Stimulated activated CD4-positive, alpha-beta T cell treated with anti-CD3 and anti-CD28 coated beads, Interleukin-1b, Interleukin-23, amount 100 ng/mL, for 24 hours (primary cell): Measurements from ENCODE around the gene CDK3.
"Not testable (repeated sequence)": the region's sequence is repeated elsewhere in the genome, so short reads cannot be mapped to it uniquely, and the experiment has no call there.

Experiments
- DNase-seq, 4 experiments: peaks; one replicate each; pipeline ENCODE4 v3.0.0-alpha.2; 2020; ENCODE audit warnings: low read depth in 4 of 4, low spot score in 1 of 4

Gene CDK3

DNA sequence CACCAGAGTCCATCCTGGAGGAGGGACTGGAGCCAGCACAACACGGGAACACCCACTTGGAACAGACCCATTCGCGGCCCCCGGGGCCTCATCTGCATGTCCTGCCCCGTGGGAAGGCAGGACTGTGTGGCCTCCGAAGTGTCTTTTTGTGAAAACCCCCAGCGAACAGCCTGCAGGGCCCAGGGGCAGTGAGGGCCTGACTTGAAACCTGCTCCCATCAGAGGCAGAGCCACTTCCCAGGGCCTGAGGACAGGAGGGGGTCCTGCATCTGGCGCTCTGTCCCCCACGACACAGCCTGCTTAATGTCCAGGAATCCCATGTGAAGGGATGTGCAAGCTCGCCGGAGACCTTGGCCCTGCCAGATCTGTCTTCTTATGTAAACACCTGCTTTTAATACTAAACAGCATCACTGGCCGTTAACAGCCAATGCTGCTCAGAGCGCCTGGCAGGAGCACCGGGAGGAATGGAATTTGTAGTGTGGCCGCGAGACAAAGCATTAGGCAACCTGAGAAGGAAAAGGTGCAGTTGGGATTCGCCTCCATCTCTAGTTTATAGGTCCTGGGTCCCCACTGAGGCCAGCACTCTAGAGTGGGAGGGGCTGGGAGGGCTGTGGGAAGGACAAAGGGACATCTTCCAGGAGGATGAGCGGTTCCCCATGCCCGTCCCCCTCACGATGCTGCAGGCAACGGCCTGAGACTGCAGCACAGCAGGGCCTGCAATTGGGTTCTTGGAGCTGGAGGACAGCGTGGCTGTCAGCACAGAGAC is 36.0 kb downstream of the CDK3 start:
- DNase-seq = no peak

DNA sequence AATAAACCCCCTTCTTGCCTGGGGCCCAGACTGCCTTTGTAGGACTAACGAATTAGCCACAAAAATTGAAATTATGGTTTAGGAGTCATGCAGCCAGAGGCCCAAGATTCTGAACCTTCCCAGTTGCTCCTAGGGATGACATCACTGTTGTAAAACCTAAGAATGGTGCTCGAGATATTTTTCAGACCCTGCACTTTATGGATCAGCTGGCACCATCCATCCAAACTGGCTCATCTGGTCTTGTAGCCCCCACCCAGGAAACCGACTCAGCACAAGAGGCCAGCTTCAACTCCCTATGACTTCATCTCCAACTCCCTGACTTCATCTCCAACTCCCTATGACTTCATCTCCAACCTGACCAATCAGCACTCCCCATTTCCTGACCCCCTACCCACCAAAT is 37.4 kb downstream of the CDK3 start:
- no peak for DNase-seq

DNA sequence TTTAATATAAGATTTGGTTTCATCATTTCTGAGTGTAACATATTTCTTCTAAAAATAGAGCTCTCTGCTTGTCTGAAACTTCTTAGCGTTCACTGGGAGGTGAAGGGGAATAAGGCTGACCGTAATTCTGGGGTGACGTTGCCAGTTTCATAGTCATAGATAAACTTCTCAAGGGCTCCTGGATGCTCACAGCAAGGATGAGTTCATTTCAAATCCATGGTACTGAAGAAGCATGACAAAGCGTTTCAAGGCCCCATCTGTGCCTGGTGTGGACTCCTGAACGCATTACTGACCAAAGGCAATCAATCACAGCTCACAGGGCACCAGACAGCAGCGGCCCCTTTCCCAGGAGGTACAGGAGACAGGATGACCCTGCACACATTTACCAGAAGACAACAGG is 38.5 kb downstream of the CDK3 start:
- no peak for DNase-seq

DNA sequence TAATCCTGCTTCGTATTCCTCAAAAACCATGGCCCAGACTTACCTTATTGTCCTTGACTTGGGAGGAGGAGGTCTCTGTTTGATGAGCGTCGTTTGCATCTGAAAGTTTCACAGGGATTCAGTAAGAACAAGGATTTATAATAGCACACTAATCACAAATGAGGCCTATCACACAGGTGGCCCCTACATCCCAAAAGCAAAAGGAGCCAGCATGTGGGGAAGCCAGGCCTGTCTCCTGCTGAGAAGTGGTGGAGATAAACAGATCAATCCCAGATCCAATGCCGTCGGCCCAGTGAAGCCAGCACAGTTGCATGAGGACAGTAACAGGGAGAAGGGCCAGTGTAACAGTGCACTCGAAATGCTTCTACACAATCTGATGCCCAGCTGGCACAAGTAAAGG is 39.7 kb downstream of the CDK3 start:
- no peak for DNase-seq

DNA sequence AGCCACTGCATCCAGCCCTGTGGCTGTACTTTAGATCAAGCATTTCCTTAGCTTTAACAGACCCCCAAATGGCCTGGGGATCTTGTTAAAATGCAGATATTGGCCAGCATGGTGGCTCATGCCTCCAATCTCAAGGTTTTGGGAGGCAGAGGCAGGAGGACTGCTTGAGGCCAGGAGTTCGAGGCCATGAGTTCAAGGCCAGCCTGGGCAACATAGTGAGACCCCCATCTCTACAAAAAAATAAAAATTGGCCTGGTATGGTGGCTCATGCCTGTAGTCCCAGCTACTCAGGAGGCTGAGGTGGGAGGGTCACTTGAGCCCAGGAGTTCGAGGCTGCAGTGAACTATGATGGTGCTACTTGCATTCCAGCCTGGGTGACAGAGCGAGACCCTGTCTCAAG is 42.2 kb downstream of the CDK3 start:
- DNase-seq = not testable (repeated sequence)

DNA sequence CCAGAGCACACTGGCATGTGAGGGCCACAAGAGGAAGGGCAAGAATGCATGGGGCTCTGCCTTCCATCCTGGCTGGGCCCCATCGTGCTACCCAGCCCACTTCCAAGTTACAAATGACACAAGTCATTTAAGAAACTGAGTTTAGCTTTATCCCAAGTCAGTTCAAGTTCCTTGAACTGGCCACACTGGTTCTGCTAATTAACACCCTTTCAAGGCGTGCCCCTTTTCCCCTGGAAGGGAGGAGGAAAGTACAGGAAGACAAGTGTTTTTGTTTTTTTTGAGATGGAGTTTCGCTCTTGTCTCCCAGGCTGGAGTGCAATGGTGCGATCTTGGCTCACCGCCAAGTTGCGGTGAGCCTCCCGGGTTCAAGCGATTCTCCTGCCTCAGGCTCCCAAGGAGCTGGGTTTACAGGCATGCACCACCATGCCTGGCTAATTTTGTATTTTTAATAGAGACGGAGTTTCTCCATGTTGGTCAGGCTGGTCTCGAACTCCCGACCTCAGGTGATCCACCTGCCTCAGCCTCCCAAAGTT is 43.9 kb downstream of the CDK3 start:
- not testable (repeated sequence) for DNase-seq

DNA sequence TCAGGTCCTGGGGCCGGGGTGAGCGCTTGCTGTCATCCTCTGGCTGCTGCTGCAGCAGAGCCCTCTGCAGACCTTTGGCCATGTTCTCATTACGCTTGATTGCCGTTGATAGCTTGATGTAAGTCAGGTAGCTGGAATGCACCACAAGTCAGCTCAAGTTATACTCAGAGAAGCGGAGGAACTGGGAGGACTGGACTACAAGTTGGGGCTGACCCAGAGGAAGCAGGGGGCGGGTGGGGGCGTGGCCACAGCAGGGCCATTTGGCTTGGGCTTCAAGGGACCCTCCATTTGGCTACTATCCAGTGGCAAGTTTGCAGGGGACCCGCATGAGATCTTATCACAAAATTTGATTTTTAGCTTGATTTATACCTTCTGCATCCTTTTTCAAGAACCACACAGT is 45.4 kb downstream of the CDK3 start:
- no peak for DNase-seq

DNA sequence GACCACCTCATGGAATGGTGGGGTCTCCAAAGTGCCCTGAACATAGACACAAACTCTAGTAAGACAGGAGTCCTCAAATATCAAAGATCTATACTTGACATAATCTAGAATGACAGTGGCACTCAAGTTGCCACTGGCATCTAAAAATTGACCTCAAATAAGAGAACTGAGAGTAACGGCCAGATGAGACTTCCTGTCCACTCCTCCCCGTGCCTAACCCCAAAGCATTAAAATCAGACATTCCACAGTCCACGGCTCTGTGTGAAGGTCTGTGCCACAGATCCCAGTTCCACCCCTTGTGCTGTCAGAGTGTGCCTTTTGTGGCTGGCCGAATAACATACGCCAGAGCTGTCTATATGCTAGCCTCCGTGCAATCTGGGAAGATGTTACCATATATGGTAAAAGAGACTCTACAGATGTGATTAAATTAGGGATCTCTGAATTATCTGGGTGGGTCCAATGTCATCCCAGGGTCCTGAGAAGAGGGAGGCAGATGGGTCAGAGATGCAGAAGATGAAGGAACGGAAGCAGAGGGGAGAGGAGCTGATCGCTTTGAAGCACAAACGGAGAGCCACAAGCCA is 47.5 kb downstream of the CDK3 start:
- DNase-seq = no peak

DNA sequence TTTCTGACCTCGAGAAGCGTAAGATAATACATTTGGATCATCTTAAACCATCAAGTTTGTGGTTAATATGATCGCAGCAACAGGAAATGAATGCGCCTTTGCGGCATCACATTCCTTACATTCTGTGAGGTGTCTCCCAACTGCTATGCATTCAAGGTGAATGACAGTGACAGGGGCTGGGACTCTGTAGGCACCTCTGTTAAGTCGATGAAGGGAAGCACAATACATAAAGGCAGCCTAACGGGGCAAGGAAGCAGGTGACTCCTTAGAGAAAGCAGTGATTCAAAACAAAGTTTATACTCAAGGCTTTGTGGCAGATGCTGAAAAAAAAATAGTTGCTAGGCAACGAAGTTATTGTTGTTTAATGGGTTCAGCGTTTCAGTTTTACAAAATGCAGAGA is 48.1 kb downstream of the CDK3 start:
- DNase-seq = no peak

DNA sequence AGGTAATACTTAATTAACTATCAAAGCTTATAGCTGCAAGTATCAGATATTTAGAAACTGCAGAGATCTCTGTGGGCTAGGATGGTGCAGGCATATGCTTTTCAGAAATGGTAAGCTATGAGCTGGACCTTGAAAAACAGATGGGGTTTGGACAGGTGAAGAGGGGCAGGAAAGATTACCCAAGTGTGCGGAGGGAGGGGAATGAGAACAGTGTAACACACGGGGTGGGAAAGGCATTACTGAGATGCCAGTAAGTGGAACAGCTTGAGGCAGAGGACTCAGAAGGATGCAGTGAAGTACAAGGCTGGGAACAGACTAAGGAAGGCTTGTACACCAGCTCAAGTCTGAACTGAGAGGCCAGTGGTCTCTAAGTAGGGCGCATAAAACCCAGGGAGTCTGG is 48.6 kb downstream of the CDK3 start:
- no peak for DNase-seq

DNA sequence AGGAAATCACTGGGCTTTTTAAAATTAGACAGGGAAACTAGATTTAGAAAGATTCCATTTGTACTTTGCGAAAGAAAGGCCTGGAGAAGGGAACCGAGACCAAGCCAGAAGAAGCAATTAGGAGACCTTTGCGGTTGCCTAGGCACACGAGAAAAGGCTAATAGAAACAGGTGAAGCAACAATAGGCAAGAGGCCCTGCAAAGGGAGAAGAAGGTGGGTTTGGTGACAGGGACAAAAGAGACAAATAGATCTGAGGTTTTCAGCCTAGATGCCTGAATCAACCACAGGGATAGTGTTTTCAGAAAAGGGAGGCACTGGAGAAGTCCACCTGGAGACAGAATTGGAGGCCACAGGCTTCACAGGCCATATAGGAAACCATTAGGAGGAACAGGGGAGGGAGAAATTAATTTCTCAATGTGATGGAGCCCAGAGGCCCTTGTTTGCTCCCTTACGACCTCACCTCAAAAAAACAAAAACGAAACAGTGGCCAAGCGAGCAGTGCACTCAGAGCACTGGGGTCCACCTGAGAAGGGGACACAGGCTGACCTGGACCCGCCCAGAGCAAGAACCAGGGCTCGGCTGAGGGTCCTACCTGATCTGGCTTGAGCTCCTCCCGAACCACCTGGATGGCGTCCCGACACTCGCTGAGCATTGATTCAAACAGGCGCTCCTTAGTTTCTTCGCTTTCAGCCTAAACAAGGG is 49.3 kb downstream of the CDK3 start:
- DNase-seq = no peak

DNA sequence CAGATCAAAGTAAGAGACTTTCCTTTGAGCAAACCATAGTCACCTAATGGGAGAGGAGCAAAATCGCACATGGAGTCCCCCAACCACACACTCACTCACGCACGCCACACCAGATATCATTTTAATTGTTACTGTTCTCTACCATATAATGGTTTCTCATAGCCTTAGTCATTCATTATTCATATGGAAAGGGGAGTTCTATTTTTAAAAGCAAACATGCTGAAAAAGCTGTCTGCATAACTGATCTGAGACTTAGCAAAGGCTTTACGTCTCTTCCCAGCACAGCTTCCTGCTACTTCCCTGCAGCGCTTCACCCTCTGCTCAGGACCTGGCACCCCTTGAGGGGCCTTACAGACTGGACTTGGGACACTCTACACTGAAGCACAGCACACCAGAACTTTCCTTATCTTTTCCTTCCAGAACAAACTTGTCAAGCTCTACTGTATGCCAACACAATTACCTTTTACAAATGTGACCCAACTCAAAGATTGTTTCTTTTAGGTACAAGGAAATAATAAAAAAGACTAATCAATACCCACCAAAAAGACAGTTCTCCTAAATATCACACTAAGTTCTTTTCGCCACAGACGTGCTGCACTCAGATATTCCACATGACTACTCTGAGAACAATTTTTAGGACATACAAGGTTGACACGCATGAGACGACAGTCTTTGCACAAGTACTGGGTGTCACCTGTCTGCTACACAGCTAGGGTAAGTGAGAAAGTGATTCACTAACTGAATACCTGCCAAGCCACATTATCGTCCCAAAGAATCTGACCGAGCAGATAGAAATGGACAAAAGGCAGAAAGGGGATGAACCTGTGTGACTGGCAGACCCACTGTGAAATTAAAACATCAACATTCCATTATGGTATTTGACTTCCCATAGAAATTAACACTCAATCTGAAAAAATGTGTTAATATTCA is 50.1 kb downstream of the CDK3 start:
- no peak for DNase-seq

DNA sequence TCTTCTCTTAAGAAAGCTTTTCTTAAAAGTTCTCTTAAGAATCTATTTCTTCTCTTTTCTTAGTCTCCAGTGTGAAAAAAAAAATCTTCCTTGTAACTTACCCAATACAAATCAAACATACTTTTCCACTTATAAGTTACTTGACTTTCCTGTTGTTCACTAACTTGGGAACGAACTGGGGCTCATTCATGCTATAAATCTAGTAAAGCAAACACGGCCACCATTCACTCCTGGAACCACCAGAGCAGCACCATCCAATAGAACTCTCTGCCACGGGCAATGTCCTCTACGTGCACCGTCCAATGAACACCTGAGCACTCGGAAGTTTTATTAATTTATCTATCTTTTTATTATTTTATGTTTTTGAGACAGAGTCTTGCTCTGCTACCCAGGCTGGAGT is 50.9 kb downstream of the CDK3 start:
- no peak for DNase-seq

DNA sequence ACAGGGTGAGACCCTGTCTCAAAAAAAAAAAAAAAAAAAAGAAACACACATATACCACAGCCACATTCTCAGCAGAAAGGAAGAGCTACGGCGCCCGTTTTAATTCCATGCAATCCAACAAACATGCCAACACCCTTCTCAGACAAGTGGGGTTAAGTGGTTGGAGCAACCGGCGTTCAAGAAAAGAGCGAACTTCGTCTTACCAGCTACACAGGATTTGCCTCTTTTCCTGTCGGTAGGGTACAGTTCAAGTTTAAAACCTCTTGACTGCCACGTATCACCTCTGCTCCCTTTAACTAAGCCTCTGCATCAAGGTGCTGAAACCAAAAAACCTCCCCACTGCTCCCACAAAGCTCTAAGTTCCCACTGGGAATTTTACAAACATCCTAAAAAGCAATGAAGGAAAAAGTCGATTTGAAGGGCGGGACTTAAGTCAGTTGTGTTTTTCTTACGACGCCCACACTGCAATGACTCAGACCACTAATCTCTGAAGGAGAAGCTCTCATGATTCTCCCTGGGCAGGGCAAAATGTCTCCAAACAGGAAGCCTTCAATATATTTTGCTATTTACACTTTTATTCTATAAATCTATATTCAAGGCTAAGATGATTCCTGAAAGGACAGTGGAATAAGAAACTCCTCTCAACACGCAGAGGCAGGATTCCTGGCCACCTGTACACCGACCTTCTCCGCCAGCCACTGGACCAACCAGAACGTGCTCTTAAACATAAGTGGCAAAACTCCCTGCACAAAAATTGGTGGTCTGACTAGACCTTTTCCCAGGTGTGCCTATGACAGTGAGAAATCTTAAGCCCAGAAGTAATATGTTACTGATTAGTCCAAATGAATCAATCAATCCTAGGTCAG is 52.8 kb downstream of the CDK3 start:
- DNase-seq = no peak

DNA sequence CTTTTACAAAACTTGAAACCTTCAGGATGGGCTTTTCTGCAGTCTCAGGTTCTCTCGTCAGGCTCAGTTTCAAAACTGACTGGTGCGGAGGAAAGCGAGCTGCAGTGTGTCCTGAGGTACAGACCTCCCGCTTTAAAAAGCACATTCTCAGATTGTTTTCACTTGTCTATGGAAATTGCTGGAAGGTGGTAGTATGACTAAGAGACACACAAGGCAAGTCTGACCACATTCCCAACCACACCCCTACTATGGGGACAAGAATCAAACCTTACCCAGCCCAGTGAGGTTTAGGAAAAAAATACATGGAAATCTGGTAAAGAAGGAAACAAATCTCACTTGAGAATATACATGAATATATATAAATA is 53.4 kb downstream of the CDK3 start:
- DNase-seq = no peak
